GM23338 (cell line): ENCODE data around the gene PDE1C.

Experiments
- CREB1 ChIP-seq: fragments of 250-450 bp; sonication (Bioruptor Pico); IDR thresholded peaks from 2 replicates; pipeline ENCODE4 v1.5.0; 2020; ENCODE audit warnings: low read depth, mild to moderate bottlenecking, moderate library complexity
- CTCF ChIP-seq, 2 experiments: fragments of 200-600 bp in 1 of 2; sonication (generic) in 1 of 2; conservative IDR thresholded peaks; 2 replicates each; pipeline versions ENCODE4 v1.5.1 to v1.6.1; 2016 to 2017; ENCODE audit warnings: antibody characterized with exemption in 2 of 2, low read depth in 2 of 2, mild to moderate bottlenecking in 2 of 2, moderate library complexity in 1 of 2
- EZH2 ChIP-seq: fragments of 200-600 bp; sonication (generic); IDR thresholded peaks from one replicate; pipeline ENCODE4 v1.8.0; 2017; ENCODE audit warnings: antibody characterized with exemption, mild to moderate bottlenecking, low read depth; ENCODE audit not compliant: unreplicated experiment
- EZH2phosphoT487 ChIP-seq: fragments of 200-600 bp; sonication (generic); IDR thresholded peaks from one replicate; pipeline ENCODE4 v1.8.1; 2018; ENCODE audit warnings: antibody characterized with exemption; ENCODE audit not compliant: unreplicated experiment
- POLR2AphosphoS5 ChIP-seq: IDR thresholded peaks from 2 replicates; pipeline ENCODE4 v1.6.1; 2016; ENCODE audit warnings: antibody characterized with exemption, low read depth
- REST ChIP-seq: IDR thresholded peaks from one replicate; pipeline ENCODE4 v1.6.1; 2018; ENCODE audit warnings: antibody characterized with exemption; ENCODE audit not compliant: unreplicated experiment
- STAT1 ChIP-seq: IDR thresholded peaks from one replicate; pipeline ENCODE4 v1.6.1; 2016; ENCODE audit warnings: antibody characterized with exemption; ENCODE audit not compliant: unreplicated experiment
- ZNF331 ChIP-seq: fragments of 250-450 bp; sonication (Bioruptor Pico); IDR thresholded peaks from 2 replicates; pipeline ENCODE4 v1.5.0; 2020; ENCODE audit warnings: low read depth, mild to moderate bottlenecking, moderate library complexity

- TF ChIP-seq EZH2 = no peak
- TF ChIP-seq CTCF (conservative IDR thresholded peaks at IDR 0.05; ENCODE audit: low read depth in 2 of 2) = no peak
- no peak for TF ChIP-seq EZH2phosphoT487
- no peak for TF ChIP-seq POLR2AphosphoS5
- no peak for TF ChIP-seq ZNF331 (CRISPR knock-in tag)
- no peak for TF ChIP-seq CREB1
- TF ChIP-seq STAT1 = no peak
- no peak for TF ChIP-seq REST
Measured at GRCh38 chr7:32037650-32038198, 32.5 kb downstream of the PDE1C start.
